GM21526 (cell line): ENCODE measurements around the gene SLC2A13.
"Not testable (repeated sequence)": the region's sequence is repeated elsewhere in the genome, so short reads cannot be mapped to it uniquely, and the experiment has no call there.

ENCODE experiments used
- ATAC-seq: cut with Tn5 transposase; IDR thresholded peaks from one replicate; pipeline ENCODE4 v1.9.1; 2021; ENCODE audit warnings: moderate library complexity; ENCODE audit not compliant: unreplicated experiment, low FRiP score

SLC2A13 gene

GRCh38 chr12:40106202-40106533 is 287 bp upstream of the SLC2A13 start:
- ATAC-seq = no peak

GRCh38 chr12:40105265-40105514 is 691 bp downstream of the SLC2A13 start:
- peak; percentile 12 for ATAC-seq

- no peak for ATAC-seq
Observed at GRCh38 chr12:40104461-40105264, 1.2 kb downstream of the SLC2A13 start.

- ATAC-seq = no peak
Observed at GRCh38 chr12:40103043-40103442, 2.8 kb downstream of the SLC2A13 start.

GRCh38 chr12:40101747-40102146 is 4.1 kb downstream of the SLC2A13 start:
- no peak for ATAC-seq

GRCh38 chr12:40099423-40099853 is 6.4 kb downstream of the SLC2A13 start:
- ATAC-seq = no peak

- no peak for ATAC-seq
Observed at GRCh38 chr12:40098406-40099145, 7.3 kb downstream of the SLC2A13 start.

- no peak for ATAC-seq
Observed at GRCh38 chr12:40093512-40093911, 12.4 kb downstream of the SLC2A13 start.

GRCh38 chr12:40086471-40086870 is 19.4 kb downstream of the SLC2A13 start:
- ATAC-seq = no peak

- ATAC-seq = no peak
Observed at GRCh38 chr12:40078266-40078665, 27.6 kb downstream of the SLC2A13 start.

- ATAC-seq = no peak
Observed at GRCh38 chr12:40075458-40075857, 30.4 kb downstream of the SLC2A13 start.

- ATAC-seq = no peak
Observed at GRCh38 chr12:40068416-40068815, 37.5 kb downstream of the SLC2A13 start.

GRCh38 chr12:40065636-40066035 is 40.2 kb downstream of the SLC2A13 start:
- ATAC-seq = no peak

GRCh38 chr12:40063414-40063813 is 42.5 kb downstream of the SLC2A13 start:
- ATAC-seq = no peak

- no peak for ATAC-seq
Observed at GRCh38 chr12:40058721-40059190, 47.1 kb downstream of the SLC2A13 start.

GRCh38 chr12:40056373-40056772 is 49.5 kb downstream of the SLC2A13 start:
- ATAC-seq = no peak

GRCh38 chr12:40055776-40056175 is 50.1 kb downstream of the SLC2A13 start:
- no peak for ATAC-seq

- ATAC-seq = no peak
Observed at GRCh38 chr12:40055228-40055579, 50.7 kb downstream of the SLC2A13 start.

- no peak for ATAC-seq
Observed at GRCh38 chr12:40054555-40055227, 51.2 kb downstream of the SLC2A13 start.

GRCh38 chr12:40049268-40049667 is 56.6 kb downstream of the SLC2A13 start:
- no peak for ATAC-seq

- ATAC-seq = not testable (repeated sequence)
Observed at GRCh38 chr12:40047002-40047401, 58.9 kb downstream of the SLC2A13 start.

GRCh38 chr12:40045656-40046055 is 60.2 kb downstream of the SLC2A13 start:
- ATAC-seq = no peak
